PC-9 (cell line): ENCODE measurements around the gene IQCF2. TPM values are rescaled to one million over a fixed set of nuclear protein-coding genes. Genes with fewer than 3 reads are reported as not detected.

Experiments
- BruUV-seq: library from RNA; stranded (reverse); fragments of 400-500 nt; replicated peaks from 2 replicates; lab custom pipeline; 2021; lab: Mats Ljungman, UMichigan
- CTCF ChIA-PET: fragments of 300-600 bp; sonication (Branson Sonifier 250); formaldehyde crosslinking; loops from one replicate; lab custom pipeline; 2022; ENCODE audit warnings: antibody characterized with exemption; lab: Charles Lee
- POLR2A ChIA-PET: fragments of 300-600 bp; sonication (Branson Sonifier 250); formaldehyde crosslinking; loops from one replicate; lab custom pipeline; 2022; ENCODE audit warnings: antibody characterized with exemption; ENCODE audit not compliant: unreplicated experiment; lab: Charles Lee
- DNase-seq, 2 experiments: peaks; one replicate each; pipeline versions ENCODE4 v3.0.0 to v3.0.0-alpha.2; 2015 to 2022; ENCODE audit warnings: mixed read lengths in 1 of 2
- H2AFZ ChIP-seq: fragments of 200-600 bp; sonication (generic); 2 replicates; pipeline ENCODE4 v1.8.1; 2017; ENCODE audit warnings: antibody characterized with exemption
- H3F3A ChIP-seq: fragments of 200-600 bp; sonication (generic); 2 replicates; pipeline ENCODE4 v1.8.1; 2017; ENCODE audit warnings: antibody characterized with exemption, mild to moderate bottlenecking, low read depth; ENCODE audit not compliant: insufficient read depth
- H3K27ac ChIP-seq: fragments of 200-600 bp; sonication (generic); 2 replicates; pipeline ENCODE4 v1.6.1; 2016; ENCODE audit warnings: mixed run types
- H3K27me3 ChIP-seq: fragments of 200-600 bp; sonication (generic); 2 replicates; pipeline ENCODE4 v1.6.1; 2016; ENCODE audit warnings: low read depth, mixed run types; ENCODE audit not compliant: insufficient read depth
- H3K36me3 ChIP-seq: fragments of 200-600 bp; sonication (generic); 2 replicates; pipeline ENCODE4 v1.6.1; 2016; ENCODE audit warnings: low read depth, mixed run types
- H3K4me1 ChIP-seq: fragments of 200-600 bp; sonication (generic); replicated peaks from 2 replicates; pipeline ENCODE4 v1.6.1; 2016; ENCODE audit warnings: mixed run types; ENCODE audit not compliant: insufficient read depth
- H3K4me2 ChIP-seq: fragments of 200-600 bp; sonication (generic); 2 replicates; pipeline ENCODE4 v1.6.1; 2017; ENCODE audit warnings: mixed run types
- H3K4me3 ChIP-seq: fragments of 200-600 bp; sonication (generic); 2 replicates; pipeline ENCODE4 v1.6.1; 2016; ENCODE audit warnings: mixed run types
- H3K79me2 ChIP-seq: fragments of 200-600 bp; sonication (generic); 2 replicates; pipeline ENCODE4 v1.6.1; 2017; ENCODE audit warnings: low read depth, mixed run types
- H3K9me2 ChIP-seq: fragments of 200-600 bp; sonication (generic); 2 replicates; pipeline ENCODE4 v1.8.1; 2017; ENCODE audit warnings: mild to moderate bottlenecking; ENCODE audit not compliant: insufficient read depth
- H3K9me3 ChIP-seq: fragments of 200-600 bp; sonication (generic); 2 replicates; pipeline ENCODE4 v1.8.1; 2016; ENCODE audit warnings: low read depth; ENCODE audit not compliant: insufficient read depth
- H4K20me1 ChIP-seq: fragments of 200-600 bp; sonication (generic); 2 replicates; pipeline ENCODE4 v1.8.1; 2017; ENCODE audit not compliant: insufficient read depth
- EZH2 ChIP-seq: fragments of 200-600 bp; sonication (generic); IDR thresholded peaks from 2 replicates; pipeline ENCODE4 v1.8.0; 2017; ENCODE audit warnings: antibody characterized with exemption, low read depth
- intact Hi-C: fragments of 100-400 bp; cut with micrococcal nuclease; formaldehyde crosslinking; loops from one replicate; pipeline ENCODE4 v1.10.0; 2022; ENCODE audit not compliant: unreplicated experiment
- total RNA-seq: library from RNA; stranded (reverse); gene quantifications from 2 replicates; pipeline ENCODE4 v1.2.3, GENCODE V29; 2021
- TF ChIP-seq, protein P1 (sequence below): fragments of 200-600 bp; sonication (generic); conservative IDR thresholded peaks from 2 replicates; pipeline ENCODE4 v1.6.1; 2017; ENCODE audit warnings: mixed run types, antibody characterized with exemption, mild to moderate bottlenecking, moderate library complexity

IQCF2 gene
- total RNA-seq, 1 experiment from 2014 or later, result not detected

DNA sequence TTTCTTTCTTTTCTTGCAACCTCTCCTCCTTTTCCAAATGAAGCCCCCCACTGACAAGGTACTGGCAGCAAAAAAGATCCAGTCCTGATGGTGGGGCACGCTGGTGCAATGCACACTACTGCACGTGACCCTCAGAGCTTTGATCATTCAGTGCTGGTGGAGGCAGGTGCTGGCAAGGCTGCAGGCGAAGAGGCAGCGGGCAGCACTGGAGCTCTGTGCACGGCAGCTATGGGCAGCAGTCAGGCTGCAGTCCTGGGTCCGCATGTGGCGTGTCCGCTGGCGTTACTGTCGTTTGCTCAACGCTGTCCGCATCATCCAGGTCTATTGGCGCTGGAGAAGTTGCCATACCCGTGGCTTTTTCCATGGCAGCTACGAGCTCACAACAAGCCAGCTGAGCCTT lies 42.3 kb upstream of the IQCF2 start:
- no peak for DNase-seq
- ChIA-PET POLR2A (no interaction called here), CTCF (no interaction called here)
- Histone ChIP-seq H3K9me2 (no peaks in the 10 kb centered on the region), H4K20me1 (no peaks in the 10 kb centered on the region), H3K36me3 (no peaks in the 10 kb centered on the region), H3K4me3 (no peak overlapping the region), H3K27me3 (peaks cover 14% of the 10 kb centered on the region; the same call in 1 of the 2 replicates), H2AFZ (no peak overlapping the region), H3F3A (no peaks in the 10 kb centered on the region), H3K79me2 (no peaks in the 10 kb centered on the region), H3K4me1 (no peaks in the 10 kb centered on the region), H3K4me2 (no peak overlapping the region), H3K27ac (no peak overlapping the region), H3K9me3 (no peaks in the 10 kb centered on the region)
- TF ChIP-seq, protein P1, sequence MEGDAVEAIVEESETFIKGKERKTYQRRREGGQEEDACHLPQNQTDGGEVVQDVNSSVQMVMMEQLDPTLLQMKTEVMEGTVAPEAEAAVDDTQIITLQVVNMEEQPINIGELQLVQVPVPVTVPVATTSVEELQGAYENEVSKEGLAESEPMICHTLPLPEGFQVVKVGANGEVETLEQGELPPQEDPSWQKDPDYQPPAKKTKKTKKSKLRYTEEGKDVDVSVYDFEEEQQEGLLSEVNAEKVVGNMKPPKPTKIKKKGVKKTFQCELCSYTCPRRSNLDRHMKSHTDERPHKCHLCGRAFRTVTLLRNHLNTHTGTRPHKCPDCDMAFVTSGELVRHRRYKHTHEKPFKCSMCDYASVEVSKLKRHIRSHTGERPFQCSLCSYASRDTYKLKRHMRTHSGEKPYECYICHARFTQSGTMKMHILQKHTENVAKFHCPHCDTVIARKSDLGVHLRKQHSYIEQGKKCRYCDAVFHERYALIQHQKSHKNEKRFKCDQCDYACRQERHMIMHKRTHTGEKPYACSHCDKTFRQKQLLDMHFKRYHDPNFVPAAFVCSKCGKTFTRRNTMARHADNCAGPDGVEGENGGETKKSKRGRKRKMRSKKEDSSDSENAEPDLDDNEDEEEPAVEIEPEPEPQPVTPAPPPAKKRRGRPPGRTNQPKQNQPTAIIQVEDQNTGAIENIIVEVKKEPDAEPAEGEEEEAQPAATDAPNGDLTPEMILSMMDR, result no peak
- no peak for TF ChIP-seq EZH2
- intact Hi-C loops, result no loop called here
- no TSS peak for BruUV-seq

DNA sequence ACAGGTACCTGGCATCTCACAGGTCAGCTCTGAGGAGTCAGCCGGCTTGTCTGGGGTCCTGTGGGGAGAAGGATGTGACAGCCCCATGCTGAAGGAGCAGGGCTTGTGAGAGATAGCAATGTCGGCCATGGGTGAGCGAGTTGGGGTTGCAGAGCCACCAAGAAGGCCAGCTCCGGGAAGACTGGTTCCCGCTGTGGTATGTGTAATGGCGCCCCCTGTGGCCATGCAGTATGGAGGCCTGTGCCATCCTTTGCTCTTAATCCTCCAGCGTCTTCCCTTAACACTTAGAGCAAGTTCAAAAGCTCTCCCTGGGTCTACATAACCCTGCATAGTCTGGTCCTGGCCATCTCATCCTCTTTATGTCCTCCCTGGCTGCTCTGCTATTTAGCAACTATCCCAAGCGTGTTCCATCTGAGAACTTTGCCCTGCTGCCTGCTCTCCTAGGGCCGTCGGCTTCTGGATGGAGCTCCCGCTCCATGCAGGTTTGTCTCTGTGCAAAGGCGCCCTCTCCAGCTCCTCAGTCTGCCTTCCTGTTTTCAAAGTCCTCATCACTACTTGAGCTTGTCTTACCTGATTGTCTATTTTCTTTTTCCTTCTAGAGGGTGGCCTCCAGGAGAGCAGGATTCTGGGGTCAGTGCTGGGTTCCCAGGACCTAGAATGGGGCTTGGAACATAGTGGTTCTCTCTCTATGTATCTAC lies 41.6 kb upstream of the IQCF2 start:
- H3F3A ChIP-seq, result no peaks in the 10 kb centered on the region
- no peaks in the 10 kb centered on the region for H3K4me1 ChIP-seq
- no peaks in the 10 kb centered on the region for H3K36me3 ChIP-seq
- H3K9me2 ChIP-seq, result no peaks in the 10 kb centered on the region
- no peaks in the 10 kb centered on the region for H3K9me3 ChIP-seq
- no TSS peak for BruUV-seq
- H4K20me1 ChIP-seq, result no peaks in the 10 kb centered on the region
- H2AFZ ChIP-seq, result no peak overlapping the region
- DNase-seq, result no peak
- H3K79me2 ChIP-seq, result no peaks in the 10 kb centered on the region
- no peak overlapping the region for H3K4me2 ChIP-seq
- CTCF ChIA-PET, result interaction anchor here (0.6 kb wide), 1 partner anchor 1338 kb away, joined by 3 read pairs; no protein-coding TSS in a partner anchor
- POLR2A ChIA-PET, result interaction anchor here (0.6 kb wide), 1 partner anchor 1156 kb away, joined by 26 read pairs; no protein-coding TSS in a partner anchor
- H3K27ac ChIP-seq, result no peak overlapping the region
- intact Hi-C loops, result no loop called here
- TF ChIP-seq, protein P1, result peak; percentile 51
- TF ChIP-seq EZH2, result no peak
- H3K4me3 ChIP-seq, result no peak overlapping the region
- H3K27me3 ChIP-seq, result peaks cover 14% of the 10 kb centered on the region; the same call in 1 of the 2 replicates

DNA sequence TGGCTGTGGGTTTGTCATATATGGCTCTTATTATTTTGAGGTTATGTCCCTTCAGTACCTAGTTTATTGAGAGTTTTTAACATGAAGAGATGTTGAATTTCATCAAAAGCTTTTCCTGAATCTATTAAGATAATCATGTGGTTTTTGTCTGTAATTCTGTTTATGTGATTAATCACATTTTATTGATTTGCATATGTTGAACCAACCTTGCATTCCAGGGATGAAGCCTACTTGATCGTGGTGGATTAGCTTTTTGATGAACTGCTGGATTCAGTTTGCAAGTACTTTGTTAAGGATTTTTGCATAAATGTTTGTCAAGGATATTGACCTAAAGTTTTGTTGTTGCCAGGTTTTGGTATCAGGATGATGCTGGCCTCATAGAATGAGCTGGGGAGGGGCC lies 33.1 kb upstream of the IQCF2 start:
- intact Hi-C loops, result no loop called here
- no peaks in the 10 kb centered on the region for H3K4me1 ChIP-seq

More for the DNA sequence above, 33.1 kb upstream of the IQCF2 start:
- no peak for DNase-seq
- Histone ChIP-seq H3K4me2 (no peak overlapping the region), H3K9me3 (no peaks in the 10 kb centered on the region; the same call in 1 of the 2 replicates), H3F3A (no peaks in the 10 kb centered on the region), H3K9me2 (no peaks in the 10 kb centered on the region), H3K27ac (no peak overlapping the region), H4K20me1 (no peaks in the 10 kb centered on the region), H3K36me3 (no peaks in the 10 kb centered on the region), H3K4me3 (no peak overlapping the region), H3K27me3 (0 out of 2 replicates have a peak, but pooled peaks cover 5% of the 10 kb centered on the region), H3K79me2 (no peaks in the 10 kb centered on the region), H2AFZ (no peak overlapping the region)
- ChIA-PET POLR2A (no interaction called here), CTCF (no interaction called here)
- TF ChIP-seq, protein P1, result no peak
- TF ChIP-seq EZH2, result no peak
- no TSS peak for BruUV-seq
